Measurements from ENCODE around the gene P2RX2. TPM values are rescaled to one million over a fixed set of nuclear protein-coding genes. Genes with fewer than 3 reads are reported as not detected.

P2RX2 gene
- total and polyA plus RNA-seq, 2 of the 4 experiments (the other 2 are of a cell fraction) = not detected

- Histone ChIP-seq H2BK120ac (ENCODE audit: low read depth, low read length) (no peak overlapping the region), H2AK9ac (replicated peaks; ENCODE audit: low read depth, low read length, poor library complexity) (no peak overlapping the region), H2AFZ (replicated peaks; ENCODE audit: low read length, poor library complexity) (no peak overlapping the region), H3K23ac (ENCODE audit: low read depth, low read length) (no peak overlapping the region), H3K9me3 (ENCODE audit: control insufficient read depth, insufficient read depth, low read length) (no peaks in the 10 kb centered on the region), H3K27ac (ENCODE audit: insufficient read depth, low read length) (no peak overlapping the region), H3K4me1 (ENCODE audit: control insufficient read depth, insufficient read depth, low read length) (no peaks in the 10 kb centered on the region), H3K56ac (ENCODE audit: extremely low read depth, insufficient read depth, low read length) (no peak overlapping the region), H2BK20ac (ENCODE audit: low read depth, low read length) (no peak overlapping the region), H2AK5ac (ENCODE audit: low read depth, low read length) (no peak overlapping the region), H3K4me2 (ENCODE audit: low read depth, low read length) (no peak overlapping the region), H3K9ac (ENCODE audit: low read depth, low read length) (no peak overlapping the region), H3K18ac (ENCODE audit: low read depth, low read length) (no peak overlapping the region), H2BK5ac (ENCODE audit: low read depth, low read length, poor library complexity, severe bottlenecking) (no peak overlapping the region), H4K5ac (ENCODE audit: low read depth, low read length) (no peak overlapping the region), H3K36me3 (ENCODE audit: control insufficient read depth, insufficient read depth, low read length) (peaks cover 40% of the 10 kb centered on the region), H4K20me1 (ENCODE audit: insufficient read depth, low read length) (no peaks in the 10 kb centered on the region), H3K14ac (replicated peaks; ENCODE audit: low read depth, low read length) (no peak overlapping the region), H3K9me1 (ENCODE audit: insufficient read depth, low read length) (peaks cover 5% of the 10 kb centered on the region), H3K79me1 (ENCODE audit: low read depth in 1 of 2, low read length in 2 of 2) (no peaks in the 10 kb centered on the region), H4K91ac (ENCODE audit: insufficient read depth, low read depth, low read length) (no peak overlapping the region), H3K27me3 (ENCODE audit: control insufficient read depth, insufficient read depth, low read length) (no peaks in the 10 kb centered on the region), H3K4me3 (ENCODE audit: insufficient read depth, low read depth, low read length) (no peak overlapping the region), H3K4ac (ENCODE audit: low read depth, low read length) (no peak overlapping the region), H2BK15ac (ENCODE audit: low read depth, low read length) (no peak overlapping the region), H4K8ac (ENCODE audit: low read depth in 2 of 2, low read length in 2 of 2) (no peak overlapping the region)
- ChIA-PET POLR2A (ENCODE audit: unreplicated experiment) (no interaction called here), CTCF (no interaction called here)
- no TSS peak for BruUV-seq (replicated peaks)
- 100% methylated on average over 1 of the region's 12 CpGs; no CpG with 5 or more reads in 1 of the 2 experiments for WGBS, 2 experiments (ENCODE audit: extremely low coverage in 2 of 2, insufficient read length in 1 of 2)
- intact Hi-C loops (cut with micrococcal nuclease) = no loop called here
- DNase-seq (no peak), ATAC-seq (ENCODE audit: low read depth) (no peak)
- dilution Hi-C loops (cut with HindIII; ENCODE audit: low sequenced_read_pairs, unreplicated experiment) = no loop called here
- TF ChIP-seq POLR2A (IDR thresholded peaks at IDR 0.05; ENCODE audit: low read depth, low read length) = no peak
- TF ChIP-seq BHLHE40 (IDR thresholded peaks at IDR 0.05; ENCODE audit: low read depth, low read length) = no peak
- no peak for TF ChIP-seq CEBPB (IDR thresholded peaks at IDR 0.05; ENCODE audit: low read depth, low read length)
- TF ChIP-seq MAZ (IDR thresholded peaks at IDR 0.05; ENCODE audit: borderline replicate concordance, low read depth, low read length) = no peak
- no peak for TF ChIP-seq ELK1 (IDR thresholded peaks at IDR 0.05; ENCODE audit: borderline replicate concordance, low read depth, low read length)
- no peak for TF ChIP-seq RFX5 (IDR thresholded peaks at IDR 0.05; ENCODE audit: low read depth, low read length)
- no peak for TF ChIP-seq CHD1 (IDR thresholded peaks at IDR 0.05; ENCODE audit: low read depth, low read length)
- no peak for TF ChIP-seq SMC3 (IDR thresholded peaks at IDR 0.05; ENCODE audit: low read depth, low read length)
- no peak for TF ChIP-seq CTCF (conservative IDR thresholded peaks at IDR 0.05; ENCODE audit: low read depth, low read length)
- no peak for TF ChIP-seq RCOR1 (IDR thresholded peaks at IDR 0.05; ENCODE audit: insufficient replicate concordance, low read length)
- no peak for TF ChIP-seq RAD21 (IDR thresholded peaks at IDR 0.05; ENCODE audit: low read length)
- no peak for TF ChIP-seq MXI1 (IDR thresholded peaks at IDR 0.05; ENCODE audit: borderline replicate concordance, low read depth, low read length)
- TF ChIP-seq MAFK (IDR thresholded peaks at IDR 0.05; ENCODE audit: low read depth, low read length) = no peak
- no peak for TF ChIP-seq NFE2L2 (IDR thresholded peaks at IDR 0.05; ENCODE audit: low read depth, low read length)
- TF ChIP-seq USF2 (IDR thresholded peaks at IDR 0.05; ENCODE audit: low read depth, low read length) = no peak
- no peak for TF ChIP-seq FOS (IDR thresholded peaks at IDR 0.05; ENCODE audit: low read depth, low read length)
- in situ Hi-C loops (cut with MboI; ENCODE audit: low sequenced_read_pairs) = no loop called here
Measured at GRCh38 chr12:132657004-132657727, 38.6 kb downstream of the P2RX2 start.

Measured in IMR-90 (cell line).